HG02623 (cell line): ENCODE results near the gene PCDHGA10.
A peak's percentile ranks its signal among the peaks of the same experiment; 100 is the strongest.
"Not testable (repeated sequence)": the region's sequence is repeated elsewhere in the genome, so short reads cannot be mapped to it uniquely, and the experiment has no call there.

Experiments used
- ATAC-seq: cut with Tn5 transposase; IDR thresholded peaks from one replicate; pipeline ENCODE4 v1.9.1; 2021; ENCODE audit warnings: moderate library complexity; ENCODE audit not compliant: unreplicated experiment

The PCDHGA10 gene

GRCh38 chr5:141392429-141393198 lies 20.2 kb upstream of the PCDHGA10 start, which contains the start of gene PCDHGA8:
TSS of gene PCDHGA8 (plus strand) at chr5:141392633. CDS start at chr5:141392814, 181 bp downstream.
- ATAC-seq, result no peak

GRCh38 chr5:141393267-141393666 lies 19.5 kb upstream of the PCDHGA10 start:
- ATAC-seq, result no peak

GRCh38 chr5:141394401-141395187 lies 18.2 kb upstream of the PCDHGA10 start:
- not testable (repeated sequence) for ATAC-seq

DNA sequence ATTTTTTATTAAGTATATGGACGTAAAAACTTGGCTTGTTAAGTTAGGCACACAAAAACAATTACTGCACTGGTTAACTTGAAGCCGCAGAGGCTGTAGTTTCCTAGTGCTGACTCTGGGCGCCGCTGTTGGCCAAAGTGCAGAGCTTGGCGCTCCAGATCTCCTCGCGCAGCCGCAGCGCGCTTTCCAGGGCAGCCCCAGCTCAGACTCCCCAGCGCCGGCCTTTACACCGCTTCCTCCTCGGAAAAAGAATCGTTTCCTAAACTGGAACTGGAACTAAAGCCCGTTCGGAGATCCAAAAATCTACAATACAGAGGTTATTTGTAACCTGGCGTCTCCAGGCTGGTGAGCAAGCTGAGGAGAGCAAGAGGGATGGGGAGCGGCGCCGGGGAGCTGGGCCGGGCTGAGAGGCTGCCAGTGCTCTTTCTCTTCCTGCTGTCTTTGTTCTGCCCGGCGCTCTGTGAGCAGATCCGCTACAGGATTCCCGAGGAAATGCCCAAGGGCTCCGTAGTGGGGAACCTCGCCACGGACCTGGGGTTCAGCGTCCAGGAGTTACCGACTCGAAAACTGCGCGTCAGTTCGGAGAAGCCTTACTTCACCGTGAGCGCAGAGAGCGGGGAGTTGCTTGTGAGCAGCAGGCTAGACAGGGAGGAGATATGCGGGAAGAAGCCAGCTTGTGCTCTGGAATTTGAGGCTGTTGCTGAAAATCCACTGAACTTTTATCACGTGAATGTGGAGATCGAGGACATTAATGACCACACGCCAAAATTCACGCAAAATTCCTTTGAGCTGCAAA lies 14.8 kb upstream of the PCDHGA10 start, which contains the start of gene PCDHGB5:
Gene PCDHGB5 (plus strand): TSS at position 192 of the 796 bp plus-strand sequence. CDS start 181 bp downstream, at position 373.
- ATAC-seq, result peak; percentile 72

- ATAC-seq, result no peak
Measured at GRCh38 chr5:141398608-141399007, 14.2 kb upstream of the PCDHGA10 start.

GRCh38 chr5:141399555-141400258 lies 13.1 kb upstream of the PCDHGA10 start:
- no peak for ATAC-seq

DNA sequence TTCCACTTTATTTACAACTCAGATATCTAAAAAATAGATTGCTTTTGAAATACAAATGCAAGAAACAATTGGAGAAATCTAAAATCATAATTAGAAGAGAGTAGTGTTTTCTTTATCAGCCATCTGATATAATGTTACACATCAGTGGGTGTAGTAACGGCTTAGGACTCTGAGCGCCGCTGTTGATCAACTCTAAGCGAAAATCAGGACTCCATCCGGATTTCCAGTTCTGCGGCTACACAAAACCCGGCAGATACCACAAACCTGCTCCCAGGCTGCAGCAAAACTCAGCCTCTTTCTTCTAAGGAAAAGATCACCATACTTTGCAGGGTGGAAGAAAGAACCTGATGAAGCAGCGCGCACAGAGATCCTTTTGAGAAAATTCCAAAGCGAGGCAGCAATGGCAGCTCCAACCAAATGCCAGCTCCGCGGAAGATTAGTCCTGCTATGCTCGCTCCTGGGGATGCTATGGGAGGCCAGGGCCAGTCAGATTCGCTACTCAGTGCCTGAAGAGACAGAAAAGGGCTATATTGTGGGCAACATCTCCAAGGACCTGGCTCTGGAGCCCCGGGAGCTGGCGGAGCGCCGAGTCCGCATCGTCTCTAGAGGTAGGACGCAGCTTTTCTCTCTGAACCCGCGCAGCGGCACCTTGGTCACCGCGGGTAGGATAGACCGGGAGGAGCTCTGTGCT lies 10.1 kb upstream of the PCDHGA10 start, which contains the start of gene PCDHGA9:
Gene PCDHGA9 (plus strand): TSS at position 226 of the 691 bp plus-strand sequence. CDS start 175 bp downstream, at position 401.
- no peak for ATAC-seq

- ATAC-seq, result no peak
Measured at GRCh38 chr5:141403387-141403786, 9.4 kb upstream of the PCDHGA10 start.

DNA sequence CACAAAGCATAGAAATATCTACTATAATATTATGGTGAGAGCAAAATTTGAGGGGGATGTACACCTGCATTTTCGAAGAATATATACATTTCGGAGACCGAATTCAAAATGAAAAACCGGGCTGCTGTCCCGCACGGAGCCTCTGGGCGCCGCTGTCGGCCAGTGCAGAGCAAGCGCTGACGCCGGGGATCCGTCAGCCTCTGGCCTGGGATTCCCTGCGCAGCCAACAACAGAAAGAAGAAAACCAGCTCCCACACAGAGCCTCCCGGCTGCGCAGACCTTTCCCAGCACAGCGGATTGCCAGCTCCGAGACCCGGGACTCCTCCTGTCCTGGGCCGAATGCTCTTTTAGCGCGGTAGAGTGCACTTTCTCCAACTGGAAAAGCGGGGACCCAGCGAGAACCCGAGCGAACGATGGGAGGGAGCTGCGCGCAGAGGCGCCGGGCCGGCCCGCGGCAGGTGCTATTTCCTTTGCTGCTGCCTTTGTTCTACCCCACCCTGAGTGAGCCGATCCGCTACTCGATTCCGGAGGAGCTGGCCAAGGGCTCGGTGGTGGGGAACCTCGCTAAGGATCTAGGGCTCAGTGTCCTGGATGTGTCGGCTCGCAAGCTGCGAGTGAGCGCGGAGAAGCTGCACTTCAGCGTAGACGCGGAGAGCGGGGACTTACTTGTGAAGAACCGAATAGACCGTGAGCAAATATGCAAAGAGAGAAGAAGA lies 4.8 kb upstream of the PCDHGA10 start, which contains the start of gene PCDHGB6:
Gene PCDHGB6 (plus strand): TSS at position 232 of the 716 bp plus-strand sequence. CDS start 182 bp downstream, at position 414.
- not testable (repeated sequence) for ATAC-seq

- no peak for ATAC-seq
Measured at GRCh38 chr5:141409598-141410306, 3.0 kb upstream of the PCDHGA10 start.

GRCh38 chr5:141411575-141411974 lies 1.2 kb upstream of the PCDHGA10 start:
- no peak for ATAC-seq

DNA sequence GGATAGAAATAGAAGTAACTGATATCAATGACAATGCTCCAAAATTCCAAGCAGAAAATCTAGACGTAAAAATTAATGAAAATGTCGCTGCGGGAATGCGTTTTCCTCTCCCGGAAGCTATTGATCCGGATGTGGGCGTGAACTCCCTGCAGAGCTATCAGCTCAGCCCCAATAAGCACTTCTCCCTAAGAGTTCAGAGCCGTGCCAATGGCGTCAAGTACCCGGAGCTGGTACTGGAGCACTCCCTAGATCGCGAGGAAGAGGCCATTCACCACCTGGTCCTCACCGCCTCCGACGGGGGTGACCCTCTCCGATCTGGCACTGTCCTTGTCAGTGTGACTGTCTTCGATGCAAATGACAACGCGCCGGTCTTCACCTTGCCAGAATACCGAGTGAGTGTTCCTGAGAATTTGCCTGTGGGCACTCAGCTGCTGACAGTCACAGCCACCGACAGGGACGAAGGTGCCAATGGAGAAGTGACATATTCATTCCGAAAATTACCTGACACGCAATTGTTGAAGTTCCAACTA lies 818 bp downstream of the PCDHGA10 start:
- ATAC-seq, result no peak

DNA sequence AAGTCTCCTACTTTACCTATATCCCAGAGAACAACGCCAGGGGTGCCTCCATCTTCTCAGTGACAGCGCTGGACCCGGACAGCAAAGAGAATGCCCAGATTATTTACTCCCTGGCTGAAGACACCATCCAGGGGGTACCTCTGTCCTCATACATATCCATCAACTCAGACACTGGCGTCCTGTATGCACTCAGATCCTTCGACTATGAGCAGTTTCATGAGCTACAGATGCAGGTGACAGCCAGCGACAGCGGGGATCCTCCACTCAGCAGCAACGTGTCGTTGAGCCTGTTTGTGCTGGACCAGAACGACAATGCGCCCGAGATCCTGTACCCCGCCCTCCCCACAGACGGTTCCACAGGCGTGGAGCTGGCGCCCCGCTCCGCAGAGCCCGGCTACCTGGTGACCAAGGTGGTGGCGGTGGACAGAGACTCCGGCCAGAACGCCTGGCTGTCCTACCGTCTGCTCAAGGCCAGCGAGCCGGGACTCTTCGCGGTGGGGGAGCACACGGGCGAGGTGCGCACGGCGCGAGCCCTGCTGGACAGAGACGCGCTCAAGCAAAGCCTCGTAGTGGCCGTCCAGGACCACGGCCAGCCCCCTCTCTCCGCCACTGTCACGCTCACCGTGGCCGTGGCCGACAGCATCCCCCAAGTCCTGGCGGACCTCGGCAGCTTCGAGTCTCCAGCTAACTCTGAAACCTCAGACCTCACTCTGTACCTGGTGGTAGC lies 1.9 kb downstream of the PCDHGA10 start:
- not testable (repeated sequence) for ATAC-seq

DNA sequence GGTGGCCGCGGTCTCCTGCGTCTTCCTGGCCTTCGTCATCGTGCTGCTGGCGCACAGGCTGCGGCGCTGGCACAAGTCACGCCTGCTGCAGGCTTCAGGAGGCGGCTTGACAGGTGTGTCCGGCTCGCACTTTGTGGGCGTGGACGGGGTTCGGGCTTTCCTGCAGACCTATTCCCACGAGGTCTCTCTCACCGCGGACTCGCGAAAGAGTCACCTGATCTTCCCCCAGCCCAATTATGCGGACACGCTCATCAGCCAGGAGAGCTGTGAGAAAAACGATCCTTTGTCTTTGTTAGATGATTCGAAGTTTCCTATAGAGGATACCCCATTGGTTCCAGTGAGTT lies 2.5 kb downstream of the PCDHGA10 start:
- ATAC-seq, result not testable (repeated sequence)

- peak; percentile 76 for ATAC-seq
Measured at GRCh38 chr5:141417494-141418172, 4.8 kb downstream of the PCDHGA10 start, which contains the start of gene PCDHGB7. TSS of gene PCDHGB7 (plus strand) at chr5:141417677. CDS start at chr5:141417860, 183 bp downstream.

DNA sequence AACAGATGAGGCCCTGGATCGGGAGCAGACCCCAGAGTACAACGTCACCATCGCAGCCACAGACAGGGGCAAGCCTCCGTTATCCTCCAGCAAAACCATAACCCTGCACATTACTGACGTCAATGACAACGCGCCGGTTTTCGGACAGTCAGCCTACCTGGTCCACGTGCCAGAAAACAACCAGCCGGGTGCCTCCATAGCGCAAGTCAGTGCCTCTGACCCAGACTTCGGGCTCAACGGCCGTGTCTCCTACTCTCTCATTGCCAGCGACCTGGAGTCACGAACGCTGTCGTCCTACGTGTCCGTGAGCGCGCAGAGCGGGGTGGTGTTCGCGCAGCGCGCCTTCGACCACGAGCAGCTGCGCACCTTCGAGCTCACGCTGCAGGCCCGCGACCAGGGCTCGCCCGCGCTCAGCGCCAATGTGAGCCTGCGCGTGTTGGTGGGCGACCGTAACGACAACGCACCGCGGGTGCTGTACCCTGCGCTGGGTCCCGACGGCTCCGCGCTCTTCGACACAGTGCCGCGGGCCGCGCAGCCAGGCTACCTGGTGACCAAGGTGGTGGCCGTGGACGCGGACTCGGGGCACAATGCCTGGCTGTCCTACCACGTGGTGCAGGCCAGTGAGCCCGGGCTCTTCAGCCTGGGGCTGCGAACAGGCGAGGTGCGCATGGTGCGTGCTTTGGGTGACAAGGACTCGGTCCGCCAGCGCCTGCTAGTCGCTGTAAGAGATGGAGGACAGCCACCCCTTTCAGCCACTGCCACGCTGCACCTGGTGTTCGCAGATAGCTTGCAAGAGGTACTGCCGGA lies 6.5 kb downstream of the PCDHGA10 start:
- ATAC-seq, result no peak
